K562 (cell line): ENCODE data around the gene EN1. TPM values are rescaled to one million over a fixed set of nuclear protein-coding genes. Genes with fewer than 3 reads are reported as not detected.

ENCODE experiments used
- ATAC-seq: fragments of 200-7000 bp; cut with Tn5 transposase; 3 replicates; pipeline ENCODE4 v1.9.1; 2020; ENCODE audit warnings: moderate library complexity
- BruUV-seq: library from RNA; stranded (reverse); fragments of 400-500 nt; replicated peaks from 2 replicates; lab custom pipeline; 2021; lab: Mats Ljungman, UMichigan
- CTCF ChIA-PET: fragments of 300-600 bp; formaldehyde crosslinking; extraction: SDS; loops from one replicate; lab custom pipeline; 2021; ENCODE audit warnings: low intra/inter-chr PET ratio; lab: Yijun Ruan, JAX
- POLR2A ChIA-PET: fragments of 300-600, 350-650 bp; sonication (Branson Sonifier 250); formaldehyde crosslinking; extraction: SDS; loops from one replicate; lab custom pipeline; 2021; ENCODE audit warnings: antibody characterized with exemption, inconsistent platforms; lab: Yijun Ruan, JAX
- DNase-seq, 4 experiments: peaks; one replicate each; pipeline versions ENCODE4 v3.0.0 to v3.0.0-alpha.2; 2011 to 2018; ENCODE audit warnings: low spot score in 3 of 4, mixed read lengths in 3 of 4; ENCODE audit errors: extremely low read depth in 1 of 4
- FAIRE-seq: peaks from 2 replicates; lab custom pipeline; 2011; peaks lifted over from hg19 to GRCh38; lab: Jason Lieb, UNC
- H2AFZ ChIP-seq: 2 replicates; pipeline ENCODE4 v1.6.0; 2011; ENCODE audit warnings: low read depth, low read length, control low read depth, inconsistent platforms
- H3K27ac ChIP-seq: fragments of 200-600 bp; 3 replicates; pipeline ENCODE4 v1.8.0; 2011; ENCODE audit warnings: low read depth, mild to moderate bottlenecking, control low read depth, inconsistent platforms, low read length, moderate library complexity, mixed read lengths; ENCODE audit errors: extremely low read depth
- H3K27me3 ChIP-seq, 2 experiments: fragments of 300-600 bp in 1 of 2; 2 replicates in 1 of 2; 3 replicates in 1 of 2; pipeline versions ENCODE4 v1.6.0 to v1.8.0; 2011; ENCODE audit warnings: inconsistent platforms in 2 of 2, low read length in 2 of 2, mild to moderate bottlenecking in 1 of 2, mixed read lengths in 1 of 2, moderate library complexity in 1 of 2; ENCODE audit not compliant: control insufficient read depth in 2 of 2, insufficient read depth in 2 of 2
- H3K36me3 ChIP-seq: fragments of 300-600 bp; 3 replicates; pipeline ENCODE4 v1.8.0; 2011; ENCODE audit warnings: mild to moderate bottlenecking, low read length, inconsistent platforms; ENCODE audit not compliant: control insufficient read depth, insufficient read depth
- H3K4me1 ChIP-seq, 2 experiments: fragments of 200-600 bp in 1 of 2; replicated peaks in 1 of 2; 2 replicates in 1 of 2; 3 replicates in 1 of 2; pipeline versions ENCODE4 v1.5.1 to v1.8.0; 2011; ENCODE audit warnings: inconsistent platforms in 2 of 2, low read length in 2 of 2, mild to moderate bottlenecking in 1 of 2, mixed read lengths in 1 of 2, moderate library complexity in 1 of 2; ENCODE audit not compliant: control insufficient read depth in 2 of 2, insufficient read depth in 2 of 2
- H3K4me2 ChIP-seq: 2 replicates; pipeline ENCODE4 v1.6.1; 2011; ENCODE audit warnings: low read length, control low read depth, inconsistent platforms, mixed read lengths; ENCODE audit not compliant: insufficient read depth
- H3K4me3 ChIP-seq: fragments of 200-600 bp; sonication (generic), shearing (Covaris generic); 2 replicates; pipeline ENCODE4 v1.5.1; 2016; ENCODE audit warnings: control low read depth, inconsistent platforms
- H3K79me2 ChIP-seq: fragments of 200-600 bp; 3 replicates; pipeline ENCODE4 v1.8.0; 2011; ENCODE audit warnings: low read length, inconsistent platforms; ENCODE audit not compliant: control insufficient read depth, insufficient read depth
- H3K9ac ChIP-seq, 2 experiments: 2 replicates each; pipeline versions ENCODE4 v1.6.0 to v1.6.1; 2011; ENCODE audit warnings: low read depth in 2 of 2, low read length in 2 of 2, control low read depth in 1 of 2, inconsistent platforms in 1 of 2, mild to moderate bottlenecking in 1 of 2, mixed read lengths in 1 of 2; ENCODE audit not compliant: insufficient read depth in 1 of 2
- H3K9me1 ChIP-seq: one replicate; pipeline ENCODE4 v1.6.0; 2011; ENCODE audit warnings: inconsistent platforms, mild to moderate bottlenecking, low read length, moderate library complexity; ENCODE audit not compliant: control insufficient read depth, insufficient read depth
- H3K9me3 ChIP-seq: replicated peaks from 2 replicates; pipeline ENCODE4 v1.5.1; 2011; ENCODE audit warnings: low read depth, low read length, inconsistent platforms; ENCODE audit not compliant: control insufficient read depth, insufficient read depth
- H4K20me1 ChIP-seq: replicated peaks from 2 replicates; pipeline ENCODE4 v1.6.1; 2011; ENCODE audit warnings: low read length, inconsistent platforms, mixed read lengths; ENCODE audit not compliant: control insufficient read depth, insufficient read depth
- ARNT ChIP-seq, 2 experiments: fragments of 450-650 bp; IDR thresholded peaks; 2 replicates each; pipeline ENCODE4 v1.6.1; 2016; ENCODE audit warnings: mild to moderate bottlenecking in 1 of 2
- ATF1 ChIP-seq, 2 experiments: fragments of 450-650 bp in 1 of 2; IDR thresholded peaks; 2 replicates each; pipeline ENCODE4 v1.6.1; 2016; ENCODE audit warnings: missing compliant biosample characterization in 1 of 2, missing genetic modification characterization in 1 of 2
- FOXP4 ChIP-seq: sonication (generic); formaldehyde crosslinking; IDR thresholded peaks from 2 replicates; pipeline ENCODE4 v1.8.0; 2022; ENCODE audit warnings: mild to moderate bottlenecking, missing genetic modification reagents, borderline replicate concordance
- KLF16 ChIP-seq: IDR thresholded peaks from 2 replicates; pipeline ENCODE4 v1.6.1; 2016; ENCODE audit warnings: antibody characterized with exemption
- NR4A1 ChIP-seq, 2 experiments: fragments of 250-450 bp in 1 of 2; fragments of 450-650 bp in 1 of 2; sonication (Bioruptor Pico) in 1 of 2; IDR thresholded peaks; 2 replicates each; pipeline versions ENCODE4 v1.4.0 to v1.6.1; 2016 to 2020; ENCODE audit warnings: mild to moderate bottlenecking in 2 of 2, missing compliant biosample characterization in 1 of 2, missing genetic modification characterization in 1 of 2, moderate library complexity in 1 of 2
- POLR2AphosphoS2 ChIP-seq: IDR thresholded peaks from 2 replicates; pipeline ENCODE4 v1.6.1; 2012; ENCODE audit warnings: low read length, improper control_type of control experiment
- PTBP1 ChIP-seq: fragments of 200-400 bp; formaldehyde crosslinking; IDR thresholded peaks from 2 replicates; pipeline ENCODE4 v1.6.1; 2017; ENCODE audit warnings: low read depth, low read length
- RFX5 ChIP-seq: IDR thresholded peaks from 2 replicates; pipeline ENCODE4 v1.6.1; 2011; ENCODE audit warnings: low read depth, mild to moderate bottlenecking, improper control_type of control experiment, low read length
- RFX7 ChIP-seq: fragments of 250-450 bp; sonication (Bioruptor Pico); IDR thresholded peaks from 2 replicates; pipeline ENCODE4 v1.5.1; 2021; ENCODE audit warnings: mild to moderate bottlenecking
- SFPQ ChIP-seq: fragments of 200-400 bp; formaldehyde crosslinking; IDR thresholded peaks from 2 replicates; pipeline ENCODE4 v1.6.1; 2017; ENCODE audit warnings: mild to moderate bottlenecking, low read depth, low read length, moderate library complexity
- XRCC5 ChIP-seq: fragments of 200-400 bp; formaldehyde crosslinking; IDR thresholded peaks from 2 replicates; pipeline ENCODE4 v1.6.1; 2017; ENCODE audit warnings: low read depth, mild to moderate bottlenecking, low read length
- ZC3H11A ChIP-seq: IDR thresholded peaks from 2 replicates; pipeline ENCODE4 v1.6.1; 2012; ENCODE audit warnings: low read depth, low read length, improper control_type of control experiment
- ZEB2 ChIP-seq: fragments of 450-650 bp; IDR thresholded peaks from 2 replicates; pipeline ENCODE4 v1.6.1; 2016
- ZNF551 ChIP-seq: fragments of 250-450 bp; sonication (Bioruptor Pico); IDR thresholded peaks from 2 replicates; pipeline ENCODE4 v1.5.0; 2021; ENCODE audit warnings: mild to moderate bottlenecking, moderate library complexity
- ZNF780A ChIP-seq: fragments of 250-450 bp; sonication (Bioruptor Pico); IDR thresholded peaks from 2 replicates; pipeline ENCODE4 v1.5.0; 2021; ENCODE audit warnings: mild to moderate bottlenecking
- WGBS: fragments of 100-300 bp; shearing (Covaris generic); methylation state at CpG from one replicate; pipeline ENCODE4 v1.1.6; 2016; ENCODE audit warnings: low coverage, mixed read lengths; ENCODE audit not compliant: insufficient coverage; ENCODE audit errors: missing lambda C conversion rate; 5-methylcytosine and 5-hydroxymethylcytosine counted together
- in situ Hi-C: fragments of 300-500 bp; cut with MboI; formaldehyde crosslinking; loops from 4 replicates; pipeline ENCODE4 v1.15.0; 2018; ENCODE audit warnings: inconsistent platforms, mixed read lengths
- intact Hi-C: fragments of 100-400 bp; cut with micrococcal nuclease; formaldehyde crosslinking; loops from 2 replicates; pipeline ENCODE4 v1.14.2; 2022
- polyA plus RNA-seq, 8 experiments: library from polyadenylated mRNA; depleted of rRNA in 4 of 8; stranded (reverse) in 5 of 8; unstranded in 3 of 8; fragments of >200 nt; fragmentation: Nextera tagmentation in 2 of 8; fragmentation: Illumina TruSeq in 1 of 8; extraction: Ambion mirVana in 2 of 8; extraction: Trizol in 1 of 8; gene quantifications; 2 replicates each; pipeline versions ENCODE4 v1.2.1 to v1.2.3, GENCODE V29; 2011 to 2014; ENCODE audit warnings: inconsistent platforms in 1 of 8, missing spikeins in 1 of 8
- total RNA-seq, 7 experiments: library from RNA; depleted of rRNA in 6 of 7; stranded (reverse); fragments of >200 nt in 6 of 7; fragmentation: Illumina TruSeq in 2 of 7; extraction: Trizol in 2 of 7; gene quantifications; 2 replicates each; pipeline versions ENCODE4 v1.2.1 to v1.2.3, GENCODE V29; 2011 to 2021; ENCODE audit warnings: low replicate concordance in 1 of 7

Gene EN1
- total and polyA plus RNA-seq, 9 of the 15 experiments (the other 6 are each of a cell fraction or from before 2014, with no cell fraction given): 0.06 to 2.0 (median 0.51) TPM

DNA sequence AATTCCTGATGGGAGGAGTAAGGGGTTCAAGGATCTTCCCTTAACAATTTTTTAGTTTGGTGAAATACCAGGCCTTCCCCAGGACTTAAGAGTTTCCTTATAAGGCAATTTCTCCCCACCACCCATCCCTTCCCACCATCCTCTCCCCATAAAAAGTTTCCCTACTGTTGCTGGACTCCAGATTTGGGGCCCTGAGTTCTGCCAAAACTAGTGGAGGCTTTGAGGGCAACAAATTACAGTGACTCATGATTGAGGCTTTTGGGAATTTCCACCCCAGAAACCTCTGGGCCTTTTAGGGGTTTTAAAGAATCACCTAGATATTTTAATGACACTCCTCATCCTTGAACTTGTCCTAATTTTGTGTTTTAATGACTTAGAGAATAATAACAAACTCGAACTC lies 14.3 kb upstream of the EN1 start:
- TF ChIP-seq RFX7: no peak
- no peak for TF ChIP-seq RFX5
- no peak for TF ChIP-seq ZNF551 (CRISPR knock-in tag)
- TF ChIP-seq XRCC5: no peak
- no peak for TF ChIP-seq ATF1 (CRISPR knock-in tag; IDR thresholded peaks at IDR 0.05)
- no peak for TF ChIP-seq ATF1 (tag; IDR thresholded peaks at IDR 0.05)
- no peak for TF ChIP-seq KLF16
- no peak for TF ChIP-seq PTBP1
- no peak for TF ChIP-seq FOXP4 (CRISPR knock-in tag)
- TF ChIP-seq SFPQ: no peak
- TF ChIP-seq POLR2AphosphoS2: no peak
- no peak for TF ChIP-seq ZEB2
- no peak for TF ChIP-seq NR4A1 (CRISPR knock-in tag; IDR thresholded peaks at IDR 0.05)
- no peak for TF ChIP-seq NR4A1 (tag; IDR thresholded peaks at IDR 0.05)
- no peak for TF ChIP-seq ARNT (IDR thresholded peaks at IDR 0.05)
- no peak for TF ChIP-seq ZC3H11A
- no peak for TF ChIP-seq ZNF780A
- peaks cover 0 to 33% of the 10 kb centered on the region in 2 experiments; a peak in 3 of 5 replicates for H3K27me3 ChIP-seq
- H3K36me3 ChIP-seq: no peaks in the 10 kb centered on the region
- POLR2A ChIA-PET: no interaction called here
- no peaks in the 10 kb centered on the region for H3K9me1 ChIP-seq
- in situ Hi-C loops: loop anchor here (5.0 to 10.0 kb wide), 2 partner anchors 634 to 827 kb away; no protein-coding TSS in a partner anchor
- H3K9ac ChIP-seq: no peak overlapping the region
- no peaks in the 10 kb centered on the region for H3K79me2 ChIP-seq
- CTCF ChIA-PET: interaction anchor here (0.7 kb wide), 1 partner anchor 248 kb away, joined by 3 read pairs; no protein-coding TSS in a partner anchor
- no TSS peak for BruUV-seq
- H4K20me1 ChIP-seq: no peaks in the 10 kb centered on the region
- no peak for ATAC-seq
- intact Hi-C loops: loop anchor here (5.0 kb wide), 2 partner anchors 329 to 659 kb away; no protein-coding TSS in a partner anchor
- DNase-seq: no peak
- WGBS: 0% methylated on average over 1 of the region's 1 CpG
- H3K4me2 ChIP-seq: no peak overlapping the region
- peaks cover 0 to 9% of the 10 kb centered on the region in 2 experiments; a peak in 2 of 5 replicates for H3K4me1 ChIP-seq
- H3K4me3 ChIP-seq: no peak overlapping the region
- H3K27ac ChIP-seq: no peak overlapping the region
- H3K9me3 ChIP-seq: no peaks in the 10 kb centered on the region
- no peak overlapping the region for H2AFZ ChIP-seq
- no peak for FAIRE-seq
